CD14-positive monocyte (primary cell): ENCODE data around the gene SMAD2. TPM values are rescaled to one million over a fixed set of nuclear protein-coding genes. Genes with fewer than 3 reads are reported as not detected.

Source experiments
- DNase-seq, 3 donors: peaks; one replicate each; pipeline ENCODE4 v3.0.0-alpha.2; 2011 to 2022
- H2AFZ ChIP-seq: 2 replicates; pipeline ENCODE4 v1.6.0; 2012; ENCODE audit warnings: mild to moderate bottlenecking, low read depth, low read length, inconsistent platforms; ENCODE audit not compliant: insufficient read depth, poor library complexity, severe bottlenecking
- H3K27ac ChIP-seq, 2 donors: 1 replicate in 1 of 2; 2 replicates in 1 of 2; pipeline ENCODE4 v1.5.1; 2012 to 2013; ENCODE audit warnings: low read length in 2 of 2, control low read depth in 1 of 2, inconsistent platforms in 1 of 2, low read depth in 1 of 2, mild to moderate bottlenecking in 1 of 2
- H3K27me3 ChIP-seq, 2 donors: one replicate each; pipeline versions ENCODE4 v1.6.0 to v1.6.1; 2011 to 2013; ENCODE audit warnings: low read length in 2 of 2; ENCODE audit not compliant: control insufficient read depth in 2 of 2, insufficient read depth in 2 of 2
- H3K36me3 ChIP-seq, 2 donors: replicated peaks in 1 of 2; 1 replicate in 1 of 2; 2 replicates in 1 of 2; pipeline versions ENCODE4 v1.5.1 to v1.6.1; 2012 to 2013; ENCODE audit warnings: low read length in 2 of 2, control low read depth in 1 of 2, inconsistent platforms in 1 of 2, mild to moderate bottlenecking in 1 of 2; ENCODE audit not compliant: insufficient read depth in 2 of 2, control insufficient read depth in 1 of 2
- H3K4me1 ChIP-seq, 2 donors: 1 replicate in 1 of 2; 2 replicates in 1 of 2; pipeline versions ENCODE4 v1.5.1 to v1.6.1; 2012 to 2013; ENCODE audit warnings: low read length in 2 of 2, control low read depth in 1 of 2, inconsistent platforms in 1 of 2, mild to moderate bottlenecking in 1 of 2, moderate library complexity in 1 of 2; ENCODE audit not compliant: insufficient read depth in 2 of 2, control insufficient read depth in 1 of 2
- H3K4me2 ChIP-seq: replicated peaks from 2 replicates; pipeline ENCODE3; 2012; ENCODE audit warnings: low read length, moderate library complexity, mild to moderate bottlenecking; ENCODE audit not compliant: poor library complexity, severe bottlenecking; ENCODE audit errors: extremely low read depth
- H3K4me3 ChIP-seq, 3 experiments: fragments of 200-600 bp in 1 of 3; sonication (generic) in 1 of 3; replicated peaks in 1 of 3; 1 replicate in 2 of 3; 2 replicates in 1 of 3; pipeline ENCODE4 v1.5.1; 2011 to 2013; ENCODE audit warnings: low read length in 3 of 3, mild to moderate bottlenecking in 3 of 3, control low read depth in 2 of 3, low read depth in 2 of 3, inconsistent platforms in 1 of 3, moderate library complexity in 1 of 3
- H3K79me2 ChIP-seq: 2 replicates; pipeline ENCODE4 v1.6.0; 2012; ENCODE audit warnings: mild to moderate bottlenecking, control low read depth, inconsistent platforms, low read length, moderate library complexity; ENCODE audit not compliant: insufficient read depth
- H3K9ac ChIP-seq: 2 replicates; pipeline ENCODE4 v1.6.0; 2017; ENCODE audit warnings: low read length, mild to moderate bottlenecking; ENCODE audit not compliant: insufficient read depth, poor library complexity, severe bottlenecking
- H3K9me3 ChIP-seq, 2 donors: replicated peaks in 1 of 2; 1 replicate in 1 of 2; 2 replicates in 1 of 2; pipeline versions ENCODE4 v1.5.1 to v1.6.1; 2012 to 2013; ENCODE audit warnings: low read length in 2 of 2, control low read depth in 1 of 2; ENCODE audit not compliant: control insufficient read depth in 1 of 2, insufficient read depth in 1 of 2
- H4K20me1 ChIP-seq: 2 replicates; pipeline ENCODE4 v1.6.0; 2012; ENCODE audit warnings: mild to moderate bottlenecking, low read length, control low read depth, moderate library complexity; ENCODE audit not compliant: insufficient read depth
- H3K27ac Mint-ChIP-seq, 7 donors: one replicate each; pipeline ENCODE4 v1.8.0; 2020; ENCODE audit warnings: mild to moderate bottlenecking in 7 of 7, mixed read lengths in 7 of 7, moderate library complexity in 6 of 7, inconsistent platforms in 2 of 7
- H3K27me3 Mint-ChIP-seq, 3 donors: one replicate each; pipeline ENCODE4 v1.8.0; 2021 to 2022; ENCODE audit warnings: low read depth in 3 of 3, mild to moderate bottlenecking in 3 of 3, mixed read lengths in 3 of 3, moderate library complexity in 3 of 3, inconsistent platforms in 1 of 3
- H3K36me3 Mint-ChIP-seq, 2 donors: one replicate each; pipeline ENCODE4 v1.8.0; 2020; ENCODE audit warnings: mixed read lengths in 2 of 2, inconsistent platforms in 1 of 2, mild to moderate bottlenecking in 1 of 2
- H3K4me1 Mint-ChIP-seq: one replicate; pipeline ENCODE4 v1.8.0; 2020; ENCODE audit warnings: mild to moderate bottlenecking, mixed read lengths
- H3K4me3 Mint-ChIP-seq, 2 donors: one replicate each; pipeline ENCODE4 v1.8.0; 2020; ENCODE audit warnings: mild to moderate bottlenecking in 2 of 2, mixed read lengths in 2 of 2, moderate library complexity in 1 of 2
- H3K9me3 Mint-ChIP-seq, 7 donors: one replicate each; pipeline ENCODE4 v1.8.0; 2020 to 2022; ENCODE audit warnings: mixed read lengths in 7 of 7, mild to moderate bottlenecking in 6 of 7, moderate library complexity in 6 of 7, inconsistent platforms in 2 of 7
- CTCF ChIP-seq: fragments of 200-600 bp; IDR thresholded peaks from one replicate; pipeline ENCODE4 v1.8.0; 2022; ENCODE audit warnings: antibody characterized with exemption, mild to moderate bottlenecking
- WGBS: methylation state at CpG from one replicate; pipeline ENCODE4 v1.1.5; 2013; ENCODE audit warnings: missing lambda C conversion rate; ENCODE audit not compliant: insufficient coverage; 5-methylcytosine and 5-hydroxymethylcytosine counted together
- intact Hi-C, 2 donors: fragments of 100-400 bp; cut with micrococcal nuclease; formaldehyde crosslinking; loops; one replicate each; pipeline versions ENCODE4 v1.15.0 to v1.15.1; 2023
- polyA plus RNA-seq, 3 donors: library from polyadenylated mRNA; depleted of rRNA in 1 of 3; unstranded in 2 of 3; stranded (reverse) in 1 of 3; fragments of 300-500 nt in 2 of 3; fragments of >200 nt in 1 of 3; fragmentation: Illumina TruSeq in 2 of 3; gene quantifications; 1 replicate in 2 of 3; 2 replicates in 1 of 3; pipeline ENCODE4 v1.2.3, GENCODE V29; 2012 to 2021

The SMAD2 gene
- polyA plus RNA-seq, 3 donors, result 48.1 to 72.6 (median 70.6) TPM

- peak overlapping the region in 1 of 3 experiments; percentile 87 for H3K4me3 ChIP-seq
- peak overlapping the region; percentile 58 for H3K4me2 ChIP-seq
- peak in 2 of 3 donors; percentile 10 to 46 for DNase-seq
- Mint-ChIP-seq H3K4me1 (peaks cover 40% of the 10 kb centered on the region), H3K27ac (peak overlapping the region in 6 of 7 donors; percentile 88 to 94 (median 90)), H3K36me3 (no peaks in the 10 kb centered on the region), H3K27me3 (peaks cover 0 to 2% (median 0%) of the 10 kb centered on the region in 3 donors), H3K9me3 (peaks cover 0 to 1% (median 0%) of the 10 kb centered on the region in 7 donors), H3K4me3 (peak overlapping the region in 1 of 2 donors; percentile 86)
- H3K4me1 ChIP-seq, result peaks cover 33 to 49% of the 10 kb centered on the region in 2 donors
- intact Hi-C loops, result loop anchor here (5.0 kb wide), 3 partner anchors 55 to 90 kb away; no protein-coding TSS in a partner anchor
- H4K20me1 ChIP-seq, result peaks cover 26% of the 10 kb centered on the region
- peaks cover 32% of the 10 kb centered on the region for H3K79me2 ChIP-seq
- H3K36me3 ChIP-seq, result no peaks in the 10 kb centered on the region
- H3K9me3 ChIP-seq, result no peaks in the 10 kb centered on the region
- no CpG with 5 or more reads among the region's 10 CpGs for WGBS
- no peaks in the 10 kb centered on the region for H3K27me3 ChIP-seq
- H3K9ac ChIP-seq, result no peak overlapping the region
- peak overlapping the region; percentile 72 for H2AFZ ChIP-seq
- peak; percentile 2 for TF ChIP-seq CTCF
- H3K27ac ChIP-seq, result peak overlapping the region in 1 of 2 donors; percentile 94
These were observed 1.7 kb upstream of the SMAD2 start for GRCh38 chr18:47932190-47932589.

GRCh38 chr18:47931718-47932103, 1.3 kb upstream of the SMAD2 start:
- TF ChIP-seq CTCF, result peak; percentile 10
- peak overlapping the region; percentile 88 to 94 (median 91) for H3K27ac Mint-ChIP-seq
- H3K4me1 ChIP-seq, result peaks cover 35 to 44% of the 10 kb centered on the region in 2 donors
- peaks cover 31% of the 10 kb centered on the region for H4K20me1 ChIP-seq
- H3K27ac ChIP-seq, result peak overlapping the region; percentile 87 to 94
- peak overlapping the region; percentile 20 to 87 (median 46) for H3K4me3 ChIP-seq
- H3K79me2 ChIP-seq, result peaks cover 37% of the 10 kb centered on the region
- peaks cover 0 to 2% (median 0%) of the 10 kb centered on the region in 3 donors for H3K27me3 Mint-ChIP-seq
- DNase-seq, result peak; percentile 58 to 70 (median 63)
- 5% methylated on average over 6 of the region's 8 CpGs for WGBS
- no peaks in the 10 kb centered on the region for H3K36me3 Mint-ChIP-seq
- H3K36me3 ChIP-seq, result no peaks in the 10 kb centered on the region
- peaks cover 0 to 1% (median 0%) of the 10 kb centered on the region in 7 donors for H3K9me3 Mint-ChIP-seq
- H3K27me3 ChIP-seq, result no peaks in the 10 kb centered on the region
- peaks cover 44% of the 10 kb centered on the region for H3K4me1 Mint-ChIP-seq
- H2AFZ ChIP-seq, result peak overlapping the region; percentile 72
- intact Hi-C loops, result loop anchor here (5.0 kb wide), 3 partner anchors 56 to 91 kb away; no protein-coding TSS in a partner anchor
- no peaks in the 10 kb centered on the region for H3K9me3 ChIP-seq
- H3K4me3 Mint-ChIP-seq, result peak overlapping the region; percentile 78 to 86
- H3K9ac ChIP-seq, result peak overlapping the region; percentile 90
- H3K4me2 ChIP-seq, result peak overlapping the region; percentile 58
